ENCODE data around the gene FNDC11.
"Not testable (repeated sequence)": the region's sequence is repeated elsewhere in the genome, so short reads cannot be mapped to it uniquely, and the experiment has no call there.

The FNDC11 gene

GRCh38 chr20:63597651-63598478, 43.9 kb downstream of the FNDC11 start:
- TF ChIP-seq, protein P1, sequence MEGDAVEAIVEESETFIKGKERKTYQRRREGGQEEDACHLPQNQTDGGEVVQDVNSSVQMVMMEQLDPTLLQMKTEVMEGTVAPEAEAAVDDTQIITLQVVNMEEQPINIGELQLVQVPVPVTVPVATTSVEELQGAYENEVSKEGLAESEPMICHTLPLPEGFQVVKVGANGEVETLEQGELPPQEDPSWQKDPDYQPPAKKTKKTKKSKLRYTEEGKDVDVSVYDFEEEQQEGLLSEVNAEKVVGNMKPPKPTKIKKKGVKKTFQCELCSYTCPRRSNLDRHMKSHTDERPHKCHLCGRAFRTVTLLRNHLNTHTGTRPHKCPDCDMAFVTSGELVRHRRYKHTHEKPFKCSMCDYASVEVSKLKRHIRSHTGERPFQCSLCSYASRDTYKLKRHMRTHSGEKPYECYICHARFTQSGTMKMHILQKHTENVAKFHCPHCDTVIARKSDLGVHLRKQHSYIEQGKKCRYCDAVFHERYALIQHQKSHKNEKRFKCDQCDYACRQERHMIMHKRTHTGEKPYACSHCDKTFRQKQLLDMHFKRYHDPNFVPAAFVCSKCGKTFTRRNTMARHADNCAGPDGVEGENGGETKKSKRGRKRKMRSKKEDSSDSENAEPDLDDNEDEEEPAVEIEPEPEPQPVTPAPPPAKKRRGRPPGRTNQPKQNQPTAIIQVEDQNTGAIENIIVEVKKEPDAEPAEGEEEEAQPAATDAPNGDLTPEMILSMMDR (IDR thresholded peaks at IDR 0.05), result no peak

GRCh38 chr20:63598479-63599395, 44.8 kb downstream of the FNDC11 start:
- H3K27me3 ChIP-seq, result no peaks in the 10 kb centered on the region
- no peaks in the 10 kb centered on the region for H3K9me3 ChIP-seq
- H3K27ac ChIP-seq, result no peak overlapping the region
- H3K4me1 ChIP-seq (ENCODE audit: control insufficient read depth in 1 of 2, insufficient read depth in 1 of 2, low read depth in 1 of 2, low read length in 1 of 2), result peaks cover 10 to 11% of the 10 kb centered on the region in 2 experiments
- no peak overlapping the region for H3K4me3 ChIP-seq (ENCODE audit: low read depth in 1 of 2, low read length in 1 of 2)
- peaks cover 81% of the 10 kb centered on the region for H3K36me3 ChIP-seq
- TF ChIP-seq, protein P1 (IDR thresholded peaks at IDR 0.05), result no peak

More at GRCh38 chr20:63597651-63598478, 43.9 kb downstream of the FNDC11 start:
- H3K36me3 ChIP-seq, result peaks cover 88% of the 10 kb centered on the region
- H3K27me3 ChIP-seq, result no peaks in the 10 kb centered on the region
- H3K4me3 ChIP-seq (ENCODE audit: low read depth in 1 of 2, low read length in 1 of 2), result no peak overlapping the region
- no peak overlapping the region for H3K27ac ChIP-seq
- no peaks in the 10 kb centered on the region for H3K9me3 ChIP-seq
- H3K4me1 ChIP-seq (ENCODE audit: control insufficient read depth in 1 of 2, insufficient read depth in 1 of 2, low read depth in 1 of 2, low read length in 1 of 2), result peaks cover 9 to 10% of the 10 kb centered on the region in 2 experiments

- H3K27ac ChIP-seq, result no peak overlapping the region
- H3K27me3 ChIP-seq, result no peaks in the 10 kb centered on the region
- H3K4me1 ChIP-seq (ENCODE audit: control insufficient read depth in 1 of 2, insufficient read depth in 1 of 2, low read depth in 1 of 2, low read length in 1 of 2), result peaks cover 10 to 11% of the 10 kb centered on the region in 2 experiments
- no peak overlapping the region for H3K4me3 ChIP-seq (ENCODE audit: low read depth in 1 of 2, low read length in 1 of 2)
- H3K9me3 ChIP-seq, result no peaks in the 10 kb centered on the region
- TF ChIP-seq, protein P1 (IDR thresholded peaks at IDR 0.05), result no peak
- peaks cover 74% of the 10 kb centered on the region for H3K36me3 ChIP-seq
These were observed 45.6 kb downstream of the FNDC11 start for GRCh38 chr20:63599396-63600050.

GRCh38 chr20:63601679-63602078, 47.7 kb downstream of the FNDC11 start:
- Histone ChIP-seq H3K4me1 (ENCODE audit: control insufficient read depth in 1 of 2, insufficient read depth in 1 of 2, low read depth in 1 of 2, low read length in 1 of 2) (peaks cover 16 to 21% of the 10 kb centered on the region in 2 experiments), H3K27ac (peak overlapping the region; percentile 57), H3K36me3 (peaks cover 52% of the 10 kb centered on the region)
- not testable (repeated sequence) for H3K4me3 ChIP-seq (ENCODE audit: low read depth in 1 of 2, low read length in 1 of 2); H3K9me3 ChIP-seq; H3K27me3 ChIP-seq

DNA sequence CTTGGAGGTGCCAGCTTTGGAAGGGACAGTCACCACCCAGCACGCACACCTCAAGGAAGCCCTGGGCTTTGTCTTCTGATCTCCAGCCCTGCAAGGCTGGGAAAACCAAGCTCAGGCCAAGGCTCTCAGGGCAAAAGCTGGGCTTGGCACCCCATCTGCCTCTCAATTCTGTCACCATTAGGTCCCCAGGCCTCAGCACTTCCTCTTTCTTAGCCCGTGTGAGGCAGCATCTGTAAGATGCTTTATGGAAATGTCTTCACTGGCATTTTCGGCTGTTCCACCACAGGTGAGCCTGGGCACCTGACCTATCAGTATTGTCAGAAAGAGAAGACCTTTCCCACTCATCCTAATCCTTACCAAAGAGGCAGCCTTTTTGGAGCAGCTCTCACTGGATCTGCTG, 48.4 kb downstream of the FNDC11 start:
- H3K36me3 ChIP-seq, result peaks cover 48% of the 10 kb centered on the region
- H3K4me1 ChIP-seq (ENCODE audit: control insufficient read depth in 1 of 2, insufficient read depth in 1 of 2, low read depth in 1 of 2, low read length in 1 of 2), result peaks cover 20 to 23% of the 10 kb centered on the region in 2 experiments
- H3K27me3 ChIP-seq, result no peaks in the 10 kb centered on the region
- TF ChIP-seq, protein P1 (IDR thresholded peaks at IDR 0.05), result no peak
- no peak overlapping the region for H3K4me3 ChIP-seq (ENCODE audit: low read depth in 1 of 2, low read length in 1 of 2)
- no peaks in the 10 kb centered on the region for H3K9me3 ChIP-seq
- H3K27ac ChIP-seq, result peak overlapping the region; percentile 57

Measured in neutrophil (primary cell).